ENCODE data around the gene PTPRO. TPM values are rescaled to one million over a fixed set of nuclear protein-coding genes. Genes with fewer than 3 reads are reported as not detected.

The PTPRO gene
- total RNA-seq, 1 donor from 2014 or later: not detected

- no peak for DNase-seq
Observed at GRCh38 chr12:15355766-15356165, 33.5 kb downstream of the PTPRO start.

- DNase-seq: no peak
Observed at GRCh38 chr12:15356951-15357364, 34.6 kb downstream of the PTPRO start.

- DNase-seq: no peak
Observed at GRCh38 chr12:15364221-15365160, 42.2 kb downstream of the PTPRO start.

GRCh38 chr12:15368812-15369211 is 46.5 kb downstream of the PTPRO start:
- no peak for DNase-seq

- no peak for DNase-seq
Observed at GRCh38 chr12:15372352-15372751, 50.0 kb downstream of the PTPRO start.

- no peak for DNase-seq
Observed at GRCh38 chr12:15387772-15388171, 65.5 kb downstream of the PTPRO start.

- no peak for DNase-seq
Observed at GRCh38 chr12:15389561-15389960, 67.3 kb downstream of the PTPRO start.

GRCh38 chr12:15393037-15393436 is 70.7 kb downstream of the PTPRO start:
- DNase-seq: no peak

- DNase-seq: no peak
Observed at GRCh38 chr12:15393995-15394394, 71.7 kb downstream of the PTPRO start.

GRCh38 chr12:15404485-15404884 is 82.2 kb downstream of the PTPRO start:
- DNase-seq: peak; percentile 4

- DNase-seq: no peak
Observed at GRCh38 chr12:15405606-15406005, 83.3 kb downstream of the PTPRO start.

GRCh38 chr12:15407025-15407424 is 84.7 kb downstream of the PTPRO start:
- no peak for DNase-seq

GRCh38 chr12:15411842-15412241 is 89.5 kb downstream of the PTPRO start:
- DNase-seq: no peak

- no peak for DNase-seq
Observed at GRCh38 chr12:15417691-15418090, 95.4 kb downstream of the PTPRO start.

GRCh38 chr12:15423629-15424028 is 101.3 kb downstream of the PTPRO start:
- DNase-seq: no peak

- no peak for DNase-seq
Observed at GRCh38 chr12:15427913-15428312, 105.6 kb downstream of the PTPRO start.

- DNase-seq: no peak
Observed at GRCh38 chr12:15428632-15429031, 106.3 kb downstream of the PTPRO start.

- DNase-seq: no peak
Observed at GRCh38 chr12:15429262-15429661, 107.0 kb downstream of the PTPRO start.

GRCh38 chr12:15435597-15435996 is 113.3 kb downstream of the PTPRO start:
- peak; percentile 9 for DNase-seq

- DNase-seq: no peak
Observed at GRCh38 chr12:15439459-15439858, 117.2 kb downstream of the PTPRO start.

GRCh38 chr12:15443050-15443449 is 120.7 kb downstream of the PTPRO start:
- DNase-seq: no peak

GRCh38 chr12:15443611-15444010 is 121.3 kb downstream of the PTPRO start:
- DNase-seq: no peak

- no peak for DNase-seq
Observed at GRCh38 chr12:15444523-15444922, 122.2 kb downstream of the PTPRO start.

GRCh38 chr12:15446807-15447206 is 124.5 kb downstream of the PTPRO start:
- no peak for DNase-seq

GRCh38 chr12:15453613-15454012 is 131.3 kb downstream of the PTPRO start:
- DNase-seq: no peak

All from dermis blood vessel endothelial cell (primary cell).